DLD1 (cell line): ENCODE data around the gene MYO1D.
"Not testable (repeated sequence)": the region's sequence is repeated elsewhere in the genome, so short reads cannot be mapped to it uniquely, and the experiment has no call there.

ENCODE experiments used
- in situ Hi-C: cut with HindIII; loops from 2 replicates; pipeline ENCODE4 v1.10.0; 2017; ENCODE audit warnings: low sequenced_read_pairs

Gene MYO1D

DNA sequence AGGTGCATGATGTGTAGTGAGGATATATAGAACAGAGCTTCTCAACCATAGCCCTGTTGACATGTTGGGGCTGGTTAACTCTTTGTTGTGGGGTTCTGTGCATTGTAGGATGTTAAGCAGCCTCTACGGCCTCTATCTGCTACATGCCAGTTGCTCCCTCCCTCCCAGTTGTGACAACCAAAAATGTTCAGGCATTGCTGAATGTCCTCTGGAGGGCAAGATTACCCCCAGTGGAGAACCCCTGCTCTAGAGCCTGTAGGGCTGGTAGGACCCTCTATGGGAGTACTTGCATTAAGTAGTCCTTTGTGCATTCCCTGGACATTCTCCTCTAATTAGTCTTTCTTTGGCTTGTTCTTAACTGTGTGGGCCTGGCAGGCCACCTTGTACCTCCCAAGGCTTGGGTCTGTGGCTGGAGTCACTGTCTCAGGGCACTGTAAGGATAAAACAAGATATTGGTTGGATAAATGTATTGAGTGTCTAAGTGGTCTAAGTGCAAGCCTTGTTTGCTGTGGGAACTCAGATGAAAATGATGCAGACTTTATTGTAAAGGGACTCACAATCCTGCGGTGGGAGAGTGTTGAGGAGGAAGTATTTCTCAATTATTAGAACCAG is 19.8 kb upstream of the MYO1D start:
- in situ Hi-C loops: no loop called here

DNA sequence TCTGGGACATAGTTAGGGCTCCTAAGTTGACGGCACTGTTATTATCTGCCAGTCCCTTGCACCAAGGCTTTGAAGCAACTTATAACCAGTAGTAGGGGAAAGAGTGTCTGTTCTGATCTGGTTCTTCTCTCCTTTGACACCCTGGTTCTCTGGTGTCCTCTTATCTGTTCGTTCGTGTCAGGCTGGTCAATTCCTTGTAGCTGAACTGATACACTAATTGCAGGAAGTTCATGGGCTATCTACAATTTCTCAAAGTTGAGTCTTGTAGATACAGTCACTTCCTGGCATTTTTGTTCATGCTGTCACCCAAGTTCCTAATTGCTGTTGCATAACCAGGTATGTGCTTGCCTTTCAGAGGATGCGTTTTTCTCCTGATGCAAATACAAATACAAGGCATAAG is 17.3 kb upstream of the MYO1D start:
- in situ Hi-C loops: no loop called here

DNA sequence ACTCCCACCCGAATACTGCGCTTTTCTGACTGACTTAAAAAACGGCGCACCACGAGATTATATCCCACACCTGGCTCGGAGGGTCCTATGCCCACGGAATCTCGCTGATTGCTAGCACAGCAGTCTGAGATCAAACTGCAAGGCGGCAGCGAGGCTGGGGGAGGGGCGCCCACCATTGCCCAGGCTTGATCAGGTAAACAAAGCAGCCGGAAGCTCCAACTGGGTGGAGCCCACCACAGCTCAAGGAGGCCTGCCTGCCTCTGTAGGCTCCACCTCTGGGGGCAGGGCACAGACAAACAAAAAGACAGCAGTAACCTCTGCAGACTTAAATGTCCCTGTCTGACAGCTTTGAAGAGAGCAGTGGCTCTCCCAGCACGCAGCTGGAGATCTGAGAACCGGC is 10.5 kb upstream of the MYO1D start:
- in situ Hi-C loops: not testable (repeated sequence)

DNA sequence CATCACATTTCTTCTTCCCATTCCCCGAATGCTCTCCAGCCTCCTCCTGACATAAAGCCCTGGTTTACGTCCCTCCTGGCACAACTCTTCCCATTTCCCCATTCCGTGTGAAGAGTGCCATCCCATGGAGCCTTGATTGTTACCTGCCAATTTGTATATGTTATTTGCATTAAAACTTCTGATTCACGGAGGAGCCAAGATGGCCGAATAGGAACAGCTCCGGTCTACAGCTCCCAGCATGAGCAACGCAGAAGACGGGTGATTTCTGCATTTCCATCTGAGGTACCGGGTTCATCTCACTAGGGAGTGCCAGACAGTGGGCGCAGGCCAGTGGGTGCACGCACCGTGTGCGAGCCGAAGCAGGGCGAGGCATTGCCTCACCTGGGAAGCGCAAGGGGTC is 10.0 kb upstream of the MYO1D start:
- in situ Hi-C loops: not testable (repeated sequence)

DNA sequence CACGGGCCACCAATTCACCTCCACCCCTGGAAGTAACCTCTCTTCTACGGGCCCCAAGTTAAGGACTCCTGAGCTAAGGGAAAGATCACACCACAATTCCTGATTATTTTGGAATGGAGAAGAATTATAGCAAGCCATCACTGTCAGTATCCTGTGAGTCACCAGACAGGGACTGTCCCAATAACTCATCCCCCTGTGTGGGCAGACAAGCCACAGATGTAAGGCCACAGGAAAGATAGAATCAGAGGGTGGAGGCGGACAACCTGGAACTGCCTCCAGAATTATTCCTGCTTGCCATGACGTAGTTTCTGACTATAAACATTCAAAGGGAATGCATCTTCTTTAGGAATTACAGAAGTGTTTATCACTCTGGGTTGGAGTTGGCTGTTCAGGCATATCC is 5.8 kb upstream of the MYO1D start:
- in situ Hi-C loops: no loop called here

DNA sequence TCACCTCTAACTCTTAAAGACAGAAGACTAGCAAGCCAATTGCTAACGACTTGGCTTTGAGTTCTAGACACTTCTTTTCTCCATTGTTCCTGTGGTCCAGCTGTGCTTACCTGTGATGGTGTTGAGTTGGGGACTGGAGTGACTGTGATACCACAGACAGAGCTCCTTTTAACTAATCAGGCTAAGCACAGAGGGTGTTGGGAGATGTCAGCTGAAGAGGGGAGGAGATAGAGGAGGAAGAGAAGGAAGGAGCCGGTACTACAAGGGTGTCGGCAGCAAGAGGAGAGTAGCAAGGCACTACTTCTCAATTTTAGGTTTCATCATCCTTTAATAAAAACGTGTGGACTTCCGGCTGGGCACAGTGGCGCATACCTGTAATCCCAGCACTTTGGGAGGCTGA is 5.1 kb upstream of the MYO1D start:
- in situ Hi-C loops: no loop called here

DNA sequence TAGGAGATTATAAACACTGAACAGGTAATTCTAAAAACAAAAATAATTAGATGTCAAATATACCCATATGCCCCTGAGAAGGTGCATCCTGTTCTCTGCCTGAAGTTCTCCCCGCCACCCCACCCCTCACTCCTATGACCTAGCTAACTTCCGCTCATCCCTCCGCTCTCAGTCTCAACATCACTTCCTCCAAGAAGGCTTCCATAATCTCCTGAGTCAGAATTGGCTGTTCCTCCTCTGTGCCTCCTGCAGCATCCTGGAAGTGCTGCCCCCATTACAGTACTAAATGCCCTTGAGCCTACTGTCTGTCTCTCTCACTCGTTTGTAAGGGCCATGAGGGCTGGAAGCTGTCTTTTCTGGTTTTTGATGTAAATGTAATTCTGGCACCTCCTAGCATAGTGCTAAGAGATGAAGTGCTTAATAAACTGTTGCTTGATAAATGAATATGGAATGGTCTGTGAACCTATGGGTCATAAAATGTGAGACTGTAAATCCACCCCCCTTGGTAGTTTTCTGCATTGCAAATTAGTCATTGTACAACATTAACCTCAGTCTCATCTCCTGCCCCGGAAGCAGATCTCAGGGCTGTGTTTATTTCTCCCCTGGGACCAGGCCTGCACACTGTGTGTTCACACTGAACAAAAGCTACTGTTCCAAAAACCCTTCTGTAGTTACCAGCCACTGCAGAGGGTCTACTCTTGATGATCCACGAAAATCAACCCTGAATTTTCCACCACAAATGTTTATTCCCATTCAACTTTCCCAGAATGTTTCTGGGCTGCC is 3.9 kb upstream of the MYO1D start:
- in situ Hi-C loops: no loop called here

DNA sequence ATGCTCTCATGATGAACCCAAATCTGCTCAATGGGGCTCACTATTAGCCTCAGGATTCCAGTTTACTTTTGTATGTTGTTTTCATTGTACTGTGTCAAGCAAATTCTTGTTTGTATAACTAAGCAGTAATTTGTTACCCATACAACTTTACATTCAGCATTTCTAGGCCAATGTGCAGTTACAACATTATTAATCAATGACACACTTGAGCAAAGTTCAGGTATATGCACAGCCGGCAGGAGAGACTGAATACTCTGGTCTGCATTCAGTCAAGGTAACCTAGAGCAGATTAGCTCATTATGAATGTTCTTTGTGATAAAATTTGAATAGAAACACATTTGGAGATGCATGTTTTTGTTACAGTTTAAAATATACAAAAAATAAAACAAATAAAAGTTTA is 2.2 kb upstream of the MYO1D start:
- in situ Hi-C loops: no loop called here

DNA sequence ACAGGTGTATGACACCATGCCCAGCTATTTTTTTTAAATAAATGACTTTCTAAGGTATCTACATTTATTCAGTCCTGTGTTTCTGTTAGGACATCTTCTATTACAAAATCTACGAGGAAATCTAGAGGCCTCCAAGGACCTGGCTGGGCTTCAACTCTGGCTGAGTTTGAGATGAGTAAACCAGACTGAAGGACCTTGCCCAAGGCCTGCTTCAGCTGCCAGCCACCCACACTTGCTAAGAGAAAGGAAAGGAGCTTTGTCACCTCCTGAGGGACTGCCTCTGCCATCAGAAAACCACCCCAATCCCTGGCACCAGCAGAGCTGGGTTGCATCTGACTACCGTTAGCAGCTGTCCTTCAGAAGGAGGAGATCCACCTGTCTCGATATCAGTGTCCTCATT is 1.3 kb upstream of the MYO1D start:
- in situ Hi-C loops: no loop called here

DNA sequence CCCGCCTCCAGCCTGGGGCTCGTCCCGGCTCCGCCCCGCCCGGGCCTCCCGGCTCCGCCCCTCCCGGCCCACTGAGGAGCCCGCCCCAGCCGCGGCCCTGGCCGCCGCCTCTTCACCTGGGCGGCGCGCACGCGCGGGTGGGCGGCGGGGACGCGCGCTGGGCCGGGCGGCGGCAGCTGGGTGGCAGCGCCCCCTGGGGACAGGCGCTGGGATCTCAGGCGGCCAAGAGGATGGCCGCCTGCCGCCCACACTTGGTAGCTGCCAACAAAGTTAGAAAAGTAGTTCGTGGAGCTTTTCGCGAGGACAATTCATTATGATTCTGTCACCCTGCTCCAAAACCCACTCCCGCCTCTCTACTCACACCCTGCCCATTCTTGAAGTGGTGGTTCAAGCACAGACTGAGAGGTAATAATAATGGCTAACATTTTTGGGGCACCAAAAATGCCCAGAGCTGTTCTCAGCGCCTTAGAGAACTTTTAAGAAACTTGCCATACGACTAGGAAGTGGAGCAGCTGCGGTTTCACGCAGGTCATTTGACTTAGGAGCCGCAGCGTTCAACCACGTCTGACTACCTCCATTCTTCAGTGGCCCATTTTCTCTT is 340 bp upstream of the MYO1D start:
- in situ Hi-C loops: no loop called here

DNA sequence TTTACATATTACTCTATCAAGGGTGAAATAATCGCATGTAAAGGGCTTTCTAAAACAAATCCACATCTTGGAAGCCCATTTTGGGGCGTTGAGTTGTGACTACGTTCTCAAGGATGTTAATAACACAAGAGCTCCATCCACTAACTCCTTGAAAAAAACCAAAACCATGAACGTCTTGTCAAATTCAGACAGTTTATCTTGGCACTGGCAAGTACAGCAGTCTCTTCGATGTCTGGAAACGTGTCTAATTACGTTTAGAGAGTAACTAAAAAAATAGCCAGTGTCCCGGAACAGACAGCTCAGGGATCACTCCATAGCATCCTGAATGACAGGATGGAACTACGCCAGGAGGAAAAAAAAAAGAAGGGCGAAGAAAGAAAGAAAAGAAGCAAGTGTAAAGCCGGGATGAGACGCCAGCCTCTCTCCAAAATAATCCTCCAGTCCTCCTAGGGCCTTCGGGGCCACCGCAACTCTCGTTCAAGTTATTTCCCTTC is 954 bp downstream of the MYO1D start:
- in situ Hi-C loops: no loop called here

DNA sequence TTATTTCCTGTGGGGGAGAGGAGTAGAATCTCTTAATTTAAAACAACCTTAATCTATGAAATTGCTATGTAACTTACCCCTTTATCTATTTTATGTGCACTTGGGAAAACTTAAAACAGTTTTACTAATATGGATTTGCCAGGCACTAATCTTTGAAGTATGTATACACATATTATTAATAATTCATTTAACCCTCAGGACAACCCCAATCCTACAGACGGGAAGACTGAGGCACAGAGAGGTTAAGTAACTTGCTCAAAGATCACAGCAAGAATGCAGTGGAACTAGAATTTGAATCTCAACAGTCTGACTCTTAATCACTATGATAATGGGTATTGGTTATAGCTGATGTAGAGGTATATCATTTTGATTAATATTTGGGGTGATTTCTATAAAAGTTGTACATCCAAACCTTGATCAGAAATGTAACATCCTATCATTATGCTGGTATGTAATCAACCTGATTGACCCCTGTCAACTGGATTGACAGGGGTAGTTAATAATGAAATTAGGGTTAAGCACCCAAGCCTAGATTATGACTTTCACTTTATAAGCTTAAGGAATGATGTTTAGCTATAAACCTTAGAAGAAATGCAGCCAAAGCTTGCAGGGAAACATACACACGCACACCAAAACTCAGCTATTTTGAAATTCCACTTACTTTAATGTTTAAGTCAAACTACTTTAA is 1.6 kb downstream of the MYO1D start:
- in situ Hi-C loops: no loop called here

DNA sequence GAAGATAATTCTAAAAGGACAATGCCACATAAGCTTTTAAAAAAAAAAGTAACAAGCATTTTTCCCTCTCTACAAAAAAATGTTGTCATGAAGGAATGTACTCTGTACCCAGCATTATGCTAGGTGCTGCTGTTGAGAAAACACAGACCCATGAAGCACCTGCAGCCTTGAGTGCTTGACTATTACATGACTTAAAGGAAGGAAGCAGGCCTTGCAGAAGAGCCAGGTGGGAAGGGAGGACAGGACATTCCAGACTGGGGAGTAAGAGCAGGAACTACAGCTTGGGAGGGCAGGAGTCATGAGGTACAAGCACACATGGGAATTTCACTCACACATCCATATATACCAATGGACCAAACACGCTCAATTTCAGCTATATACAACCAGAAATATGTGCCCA is 3.8 kb downstream of the MYO1D start:
- in situ Hi-C loops: no loop called here

DNA sequence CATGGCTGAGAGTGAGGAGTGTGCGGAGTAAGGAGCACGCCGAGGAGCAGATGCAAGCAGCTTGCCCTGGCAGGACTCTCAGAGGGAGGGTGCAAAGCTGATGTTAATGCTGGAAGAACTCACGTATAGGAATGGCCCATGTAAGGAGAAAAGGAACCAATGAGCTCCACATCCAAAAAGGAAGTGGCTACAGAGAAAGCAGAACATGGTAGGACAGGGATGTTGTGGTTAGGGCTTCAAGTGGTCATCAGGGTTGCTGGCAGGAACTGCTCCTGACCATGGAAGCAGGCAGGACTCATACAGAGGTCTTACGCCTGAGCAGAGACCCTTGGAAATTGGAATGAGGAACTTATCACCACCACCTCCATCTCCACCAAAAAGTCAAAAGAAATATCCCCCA is 5.2 kb downstream of the MYO1D start:
- in situ Hi-C loops: no loop called here

DNA sequence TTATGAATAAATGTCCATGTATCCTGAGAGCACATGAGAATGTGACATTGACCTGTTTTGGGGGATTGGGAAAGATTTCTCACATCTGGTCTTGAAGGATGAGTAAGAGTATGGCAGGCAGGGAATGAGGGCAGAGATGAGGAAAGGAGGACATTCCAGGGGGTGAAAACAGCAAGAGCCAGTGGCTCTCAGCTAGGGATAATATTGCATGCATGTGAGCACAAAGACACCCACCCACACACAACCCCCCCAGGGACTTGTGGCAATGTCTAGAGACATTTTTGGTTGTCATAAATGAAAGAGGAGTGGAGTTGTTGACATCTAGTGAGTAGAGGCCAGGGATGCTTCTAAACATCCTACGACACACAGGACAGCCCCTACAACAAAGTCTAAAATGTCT is 6.0 kb downstream of the MYO1D start:
- in situ Hi-C loops: no loop called here

DNA sequence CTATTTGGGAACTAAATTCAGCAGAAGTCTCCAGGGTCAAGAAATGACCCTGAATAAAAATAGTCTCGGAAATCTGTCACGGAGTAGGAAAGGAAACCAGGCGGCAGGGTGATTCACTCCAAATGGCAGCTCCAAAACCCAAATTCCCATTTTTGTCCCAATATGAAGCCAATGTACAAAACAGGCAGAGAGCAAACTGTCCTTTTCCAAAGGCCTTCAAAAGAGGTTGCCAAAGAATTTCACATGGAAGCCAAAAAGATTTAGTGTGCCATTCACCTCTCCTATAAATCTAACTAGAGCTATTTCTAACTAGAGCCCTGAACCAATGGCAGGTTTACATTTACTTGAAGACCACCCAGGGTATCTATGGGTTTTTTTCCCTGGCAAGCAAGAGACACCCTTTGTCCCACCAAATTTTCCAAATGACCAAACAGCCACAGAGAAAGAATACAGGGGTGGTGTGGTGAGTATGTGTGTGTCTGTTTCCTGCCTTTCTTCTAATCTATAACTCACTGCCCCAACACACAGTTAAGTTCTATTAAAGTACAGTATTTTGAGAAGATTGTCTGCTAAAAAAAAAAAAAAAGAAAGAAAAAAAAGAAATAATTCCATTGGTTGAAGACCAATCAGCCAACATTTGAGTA is 6.8 kb downstream of the MYO1D start:
- in situ Hi-C loops: no loop called here

DNA sequence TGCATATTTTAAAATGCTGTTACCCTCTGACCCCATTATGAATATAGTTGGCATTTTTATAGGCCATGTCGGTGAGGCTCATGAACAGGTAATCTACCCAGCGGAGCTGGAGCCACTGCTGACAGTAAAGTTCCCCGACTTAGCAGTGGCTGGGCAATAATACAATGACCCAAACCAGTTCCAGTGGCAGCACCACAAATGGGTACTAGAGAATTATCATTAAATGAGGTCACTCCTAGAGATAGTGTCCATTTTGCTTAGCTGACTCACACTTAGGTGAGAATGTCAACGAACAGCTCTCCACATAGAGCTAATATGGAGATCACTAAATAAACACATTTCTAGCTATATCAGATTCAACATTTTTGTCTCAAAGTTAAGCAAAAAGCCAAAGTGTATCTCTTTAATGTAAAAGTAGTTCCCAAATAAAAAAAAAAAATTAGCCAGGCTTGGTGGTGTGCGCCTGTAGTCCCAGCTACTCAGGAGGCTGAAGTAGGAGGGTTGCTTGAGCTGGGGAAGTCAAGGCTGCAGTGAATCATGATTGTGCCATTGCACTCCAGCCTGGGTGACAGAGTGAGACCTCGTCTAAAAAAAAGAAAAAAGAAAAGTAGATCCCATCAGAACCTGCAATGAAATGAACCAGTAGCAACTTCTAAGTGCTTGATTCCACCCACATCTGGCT is 7.4 kb downstream of the MYO1D start:
- in situ Hi-C loops: no loop called here

DNA sequence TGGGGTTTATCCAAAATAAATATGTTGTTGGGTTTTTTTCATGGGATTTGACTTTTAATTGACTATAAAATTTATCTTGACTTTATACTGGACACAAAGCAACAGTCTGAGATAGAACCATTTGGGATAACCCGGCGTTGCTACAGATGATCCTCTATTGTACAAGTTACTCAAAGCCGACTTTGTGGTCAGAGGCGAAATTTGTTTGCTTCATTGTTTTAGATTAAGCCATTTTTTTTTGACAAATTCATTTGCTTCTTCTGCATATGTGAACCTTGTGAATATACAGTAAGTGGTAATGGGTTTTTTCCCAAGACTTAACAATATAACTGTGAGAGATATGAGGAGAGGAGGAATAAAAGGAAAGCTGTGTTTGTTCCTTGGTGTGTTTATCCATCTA is 11.8 kb downstream of the MYO1D start:
- in situ Hi-C loops: no loop called here

DNA sequence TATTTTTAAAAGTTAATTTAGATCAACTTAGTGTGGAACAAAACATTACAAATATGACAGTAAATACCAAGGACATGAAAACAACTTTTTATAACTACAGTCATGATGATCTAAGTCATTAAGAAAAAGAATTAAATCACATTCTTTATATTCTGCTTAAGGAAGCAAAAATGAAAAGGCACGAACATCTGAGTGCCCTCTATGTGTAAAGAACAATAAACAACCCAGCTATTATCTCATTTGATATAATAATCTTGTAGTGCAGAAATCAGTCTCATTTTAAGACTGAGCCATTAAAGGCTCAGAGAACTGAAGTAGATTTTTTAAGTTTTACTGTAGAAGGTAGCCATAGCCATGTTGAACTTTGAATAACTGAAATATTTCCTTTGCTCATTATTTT is 13.4 kb downstream of the MYO1D start:
- in situ Hi-C loops: no loop called here

DNA sequence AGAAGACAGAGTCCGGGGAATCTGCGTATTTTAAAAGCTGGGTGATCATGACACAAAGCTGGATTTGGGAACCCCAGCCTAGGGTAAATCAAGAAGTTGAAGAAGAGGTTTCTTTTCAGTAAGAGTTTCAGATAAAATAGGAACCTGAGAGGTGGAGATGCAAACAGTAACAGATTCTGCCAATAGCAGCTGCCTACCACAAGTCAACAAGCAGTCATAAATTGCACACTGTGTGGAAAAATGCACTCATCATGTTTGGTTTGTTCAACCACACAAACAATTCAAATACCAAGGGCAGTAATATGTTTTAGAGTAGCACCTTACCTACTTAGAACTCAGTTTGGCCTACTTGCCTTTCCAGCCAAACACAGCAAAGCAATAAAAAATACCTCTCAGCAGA is 14.0 kb downstream of the MYO1D start:
- in situ Hi-C loops: no loop called here

DNA sequence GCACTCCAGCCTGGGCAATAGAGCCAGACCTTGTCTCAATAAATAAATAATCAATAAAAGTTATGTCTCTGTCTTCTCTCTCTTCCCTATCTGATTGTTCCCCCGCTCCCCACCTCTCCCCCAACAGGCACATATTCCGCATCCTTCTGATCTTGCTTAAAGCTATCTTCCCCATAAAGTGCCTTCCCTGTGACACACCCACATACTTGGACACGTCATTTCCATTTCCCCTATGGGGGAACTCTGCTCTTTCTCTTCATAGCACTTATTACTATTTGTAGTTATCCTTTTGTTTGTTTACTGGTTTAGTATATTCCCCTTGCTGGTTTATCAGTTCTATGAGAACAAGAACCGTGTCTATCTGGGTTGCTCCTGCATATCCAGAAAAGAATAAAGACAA is 14.9 kb downstream of the MYO1D start:
- in situ Hi-C loops: no loop called here
